ENCODE results near the gene HOXA7.

DNA sequence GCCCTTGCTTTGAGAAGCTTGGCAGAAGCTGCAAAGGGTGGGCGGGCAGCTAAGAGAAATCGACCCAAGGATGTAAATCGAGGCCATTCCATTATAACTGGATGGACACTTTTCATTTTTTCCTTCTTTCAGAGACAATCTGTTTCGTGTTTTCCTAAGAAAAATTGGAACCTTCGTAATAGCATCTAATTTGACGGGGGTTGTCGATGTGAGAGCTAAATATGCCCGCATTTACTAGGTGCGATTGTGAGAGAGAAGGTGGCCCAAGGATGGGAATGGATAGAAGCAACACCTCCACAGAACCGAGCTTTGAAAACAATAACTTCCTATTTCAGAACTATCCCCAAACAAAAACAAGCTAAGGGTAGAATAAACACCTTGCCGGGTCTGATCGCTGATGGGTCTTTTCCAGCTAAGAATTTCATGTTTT lies 25.1 kb downstream of the HOXA7 start:
- TF ChIP-seq, protein P1, sequence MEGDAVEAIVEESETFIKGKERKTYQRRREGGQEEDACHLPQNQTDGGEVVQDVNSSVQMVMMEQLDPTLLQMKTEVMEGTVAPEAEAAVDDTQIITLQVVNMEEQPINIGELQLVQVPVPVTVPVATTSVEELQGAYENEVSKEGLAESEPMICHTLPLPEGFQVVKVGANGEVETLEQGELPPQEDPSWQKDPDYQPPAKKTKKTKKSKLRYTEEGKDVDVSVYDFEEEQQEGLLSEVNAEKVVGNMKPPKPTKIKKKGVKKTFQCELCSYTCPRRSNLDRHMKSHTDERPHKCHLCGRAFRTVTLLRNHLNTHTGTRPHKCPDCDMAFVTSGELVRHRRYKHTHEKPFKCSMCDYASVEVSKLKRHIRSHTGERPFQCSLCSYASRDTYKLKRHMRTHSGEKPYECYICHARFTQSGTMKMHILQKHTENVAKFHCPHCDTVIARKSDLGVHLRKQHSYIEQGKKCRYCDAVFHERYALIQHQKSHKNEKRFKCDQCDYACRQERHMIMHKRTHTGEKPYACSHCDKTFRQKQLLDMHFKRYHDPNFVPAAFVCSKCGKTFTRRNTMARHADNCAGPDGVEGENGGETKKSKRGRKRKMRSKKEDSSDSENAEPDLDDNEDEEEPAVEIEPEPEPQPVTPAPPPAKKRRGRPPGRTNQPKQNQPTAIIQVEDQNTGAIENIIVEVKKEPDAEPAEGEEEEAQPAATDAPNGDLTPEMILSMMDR (IDR thresholded peaks at IDR 0.05), result no peak
- TF ChIP-seq POLR2A (IDR thresholded peaks at IDR 0.05), result no peak
- no peak for TF ChIP-seq POLR2AphosphoS5 (IDR thresholded peaks at IDR 0.05)
- no peak for TF ChIP-seq EP300 (IDR thresholded peaks at IDR 0.05)
